Fibroblast of lung (primary cell): ENCODE data around the gene NT5C3B. TPM values are rescaled to one million over a fixed set of nuclear protein-coding genes. Genes with fewer than 3 reads are reported as not detected.
"Not testable (repeated sequence)": the region's sequence is repeated elsewhere in the genome, so short reads cannot be mapped to it uniquely, and the experiment has no call there.

Experiments
- DNase-seq, 2 donors: peaks; one replicate each; pipeline versions ENCODE4 v3.0.0 to v3.0.0-alpha.2; 2010; ENCODE audit warnings: low read depth in 2 of 2
- H2AFZ ChIP-seq: 2 replicates; pipeline ENCODE4 v1.5.1; 2012; ENCODE audit warnings: low read length, control low read depth, inconsistent platforms
- H3K27ac ChIP-seq: 2 replicates; pipeline ENCODE4 v1.5.1; 2011; ENCODE audit warnings: low read length, control low read depth; ENCODE audit not compliant: insufficient read depth
- H3K27me3 ChIP-seq: 2 replicates; pipeline ENCODE4 v1.5.1; 2011; ENCODE audit warnings: mild to moderate bottlenecking, low read length; ENCODE audit not compliant: control insufficient read depth, insufficient read depth
- H3K36me3 ChIP-seq: 2 replicates; pipeline ENCODE4 v1.5.1; 2011; ENCODE audit warnings: low read length; ENCODE audit not compliant: control insufficient read depth, insufficient read depth
- H3K4me1 ChIP-seq: 2 replicates; pipeline ENCODE4 v1.5.1; 2011; ENCODE audit warnings: low read length; ENCODE audit not compliant: control insufficient read depth, insufficient read depth; ENCODE audit errors: extremely low read depth
- H3K4me2 ChIP-seq: 2 replicates; pipeline ENCODE4 v1.5.1; 2011; ENCODE audit warnings: low read length, control low read depth; ENCODE audit not compliant: insufficient read depth; ENCODE audit errors: extremely low read depth
- H3K4me3 ChIP-seq, 4 experiments: fragments of 200-600 bp in 1 of 4; sonication (generic) in 1 of 4; replicated peaks in 1 of 4; 2 replicates each; pipeline ENCODE4 v1.5.1; 2011 to 2016; ENCODE audit warnings: low read length in 4 of 4, low read depth in 3 of 4, mild to moderate bottlenecking in 3 of 4, control low read depth in 2 of 4, inconsistent platforms in 1 of 4, mixed read lengths in 1 of 4; ENCODE audit not compliant: insufficient read depth in 1 of 4; ENCODE audit errors: control extremely low read depth in 1 of 4
- H3K79me2 ChIP-seq: 2 replicates; pipeline ENCODE4 v1.5.1; 2012; ENCODE audit warnings: mild to moderate bottlenecking, low read length, inconsistent platforms; ENCODE audit not compliant: control insufficient read depth, insufficient read depth
- H3K9ac ChIP-seq: 2 replicates; pipeline ENCODE4 v1.5.1; 2011; ENCODE audit warnings: mild to moderate bottlenecking, low read length, control low read depth; ENCODE audit not compliant: insufficient read depth
- H3K9me3 ChIP-seq: 2 replicates; pipeline ENCODE4 v1.5.1; 2012; ENCODE audit warnings: low read depth, low read length; ENCODE audit not compliant: control insufficient read depth, insufficient read depth
- H4K20me1 ChIP-seq: 2 replicates; pipeline ENCODE4 v1.5.1; 2011; ENCODE audit warnings: low read length; ENCODE audit not compliant: control insufficient read depth, insufficient read depth; ENCODE audit errors: extremely low read depth
- EZH2 ChIP-seq: IDR thresholded peaks from 2 replicates; pipeline ENCODE4 v1.5.1; 2012; ENCODE audit warnings: low read length, control low read depth, mild to moderate bottlenecking; ENCODE audit errors: missing control alignments
- polyA plus RNA-seq, 2 donors: library from polyadenylated mRNA; depleted of rRNA in 1 of 2; stranded (reverse) in 1 of 2; unstranded in 1 of 2; fragments of >200 nt; gene quantifications; 2 replicates each; pipeline ENCODE4 v1.2.1, GENCODE V29; 2011 to 2012; ENCODE audit warnings: missing spikeins in 1 of 2
- total RNA-seq: library from RNA; depleted of rRNA; stranded (reverse); fragments of >200 nt; gene quantifications from 2 replicates; pipeline ENCODE4 v1.2.1, GENCODE V29; 2014
- TF ChIP-seq, protein P1 (sequence below), 2 donors: IDR thresholded peaks in 1 of 2; conservative IDR thresholded peaks in 1 of 2; 1 replicate in 1 of 2; 2 replicates in 1 of 2; pipeline ENCODE4 v1.5.1; 2011 to 2012; ENCODE audit warnings: low read length in 2 of 2, control low read depth in 1 of 2, inconsistent platforms in 1 of 2, low read depth in 1 of 2, mild to moderate bottlenecking in 1 of 2

The NT5C3B gene
- total and polyA plus RNA-seq, 2 donors (not counting 1 experiment from before 2014, with no cell fraction given), result 61.9 to 83.5 TPM

- no peak overlapping the region for H3K9ac ChIP-seq
- no peak overlapping the region for H2AFZ ChIP-seq
- H3K27ac ChIP-seq, result no peak overlapping the region
- no peak overlapping the region for H3K4me3 ChIP-seq
- TF ChIP-seq, protein P1, sequence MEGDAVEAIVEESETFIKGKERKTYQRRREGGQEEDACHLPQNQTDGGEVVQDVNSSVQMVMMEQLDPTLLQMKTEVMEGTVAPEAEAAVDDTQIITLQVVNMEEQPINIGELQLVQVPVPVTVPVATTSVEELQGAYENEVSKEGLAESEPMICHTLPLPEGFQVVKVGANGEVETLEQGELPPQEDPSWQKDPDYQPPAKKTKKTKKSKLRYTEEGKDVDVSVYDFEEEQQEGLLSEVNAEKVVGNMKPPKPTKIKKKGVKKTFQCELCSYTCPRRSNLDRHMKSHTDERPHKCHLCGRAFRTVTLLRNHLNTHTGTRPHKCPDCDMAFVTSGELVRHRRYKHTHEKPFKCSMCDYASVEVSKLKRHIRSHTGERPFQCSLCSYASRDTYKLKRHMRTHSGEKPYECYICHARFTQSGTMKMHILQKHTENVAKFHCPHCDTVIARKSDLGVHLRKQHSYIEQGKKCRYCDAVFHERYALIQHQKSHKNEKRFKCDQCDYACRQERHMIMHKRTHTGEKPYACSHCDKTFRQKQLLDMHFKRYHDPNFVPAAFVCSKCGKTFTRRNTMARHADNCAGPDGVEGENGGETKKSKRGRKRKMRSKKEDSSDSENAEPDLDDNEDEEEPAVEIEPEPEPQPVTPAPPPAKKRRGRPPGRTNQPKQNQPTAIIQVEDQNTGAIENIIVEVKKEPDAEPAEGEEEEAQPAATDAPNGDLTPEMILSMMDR (conservative IDR thresholded peaks at IDR 0.05 in 1 of 2, IDR thresholded peaks at IDR 0.05 in 1 of 2; ENCODE audit: low read depth in 1 of 2, low read length in 2 of 2), result no peak
- TF ChIP-seq EZH2, result no peak
- H3K9me3 ChIP-seq, result no peaks in the 10 kb centered on the region
- no peak for DNase-seq
- no peak overlapping the region for H3K4me2 ChIP-seq
- H3K27me3 ChIP-seq, result no peaks in the 10 kb centered on the region
- H3K79me2 ChIP-seq, result no peaks in the 10 kb centered on the region
- peaks cover 22% of the 10 kb centered on the region for H3K36me3 ChIP-seq
- no peaks in the 10 kb centered on the region for H4K20me1 ChIP-seq
- H3K4me1 ChIP-seq, result no peaks in the 10 kb centered on the region
Observed at GRCh38 chr17:41880130-41880529, 44.1 kb upstream of the NT5C3B start.

- not testable (repeated sequence) for H3K9me3 ChIP-seq, H3K27ac ChIP-seq, H3K4me2 ChIP-seq, DNase-seq, H3K27me3 ChIP-seq, H3K9ac ChIP-seq, H4K20me1 ChIP-seq, H3K4me3 ChIP-seq, H3K4me1 ChIP-seq, H3K79me2 ChIP-seq, H2AFZ ChIP-seq
- H3K36me3 ChIP-seq, result peaks cover 32% of the 10 kb centered on the region
Observed at GRCh38 chr17:41874293-41874670, 38.2 kb upstream of the NT5C3B start.

DNA sequence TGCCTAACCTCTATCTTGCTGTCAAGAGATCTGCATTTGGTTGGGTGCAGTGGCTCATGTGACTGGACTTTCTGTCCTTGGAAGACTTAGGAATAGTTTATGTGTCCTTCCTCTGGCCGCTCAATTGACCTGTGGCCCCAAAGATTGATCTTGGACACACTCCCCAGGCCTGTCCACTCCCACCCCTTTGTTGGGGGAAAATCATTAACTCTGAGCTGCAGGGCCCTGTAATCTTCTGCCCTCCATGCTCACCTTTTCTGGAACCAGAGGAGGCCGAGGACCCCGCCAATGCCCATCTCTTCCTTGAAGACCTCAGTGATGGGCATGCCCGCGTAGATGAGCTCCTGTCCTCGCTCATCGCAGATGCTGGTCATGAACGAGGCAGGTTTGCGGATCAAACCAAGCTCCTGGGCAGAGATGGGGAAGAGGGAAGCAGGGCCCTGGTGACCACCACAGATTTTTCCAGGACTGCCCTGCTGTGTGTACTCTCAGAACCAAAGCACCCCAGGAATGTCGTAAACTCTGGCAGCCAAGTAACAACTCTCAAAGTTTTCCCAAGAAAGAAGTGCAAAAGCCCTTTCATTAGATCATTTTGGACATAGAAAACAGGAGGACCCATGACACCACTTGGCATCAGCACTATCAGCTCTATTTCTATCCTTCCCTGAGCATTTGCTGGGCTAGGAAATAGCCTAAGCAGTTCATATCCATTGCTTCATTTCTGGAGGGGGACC lies 37.7 kb upstream of the NT5C3B start:
- H3K4me3 ChIP-seq, result no peak overlapping the region
- no peaks in the 10 kb centered on the region for H3K4me1 ChIP-seq
- no peaks in the 10 kb centered on the region for H4K20me1 ChIP-seq
- H3K4me2 ChIP-seq, result no peak overlapping the region
- no peaks in the 10 kb centered on the region for H3K79me2 ChIP-seq
- TF ChIP-seq, protein P1 (conservative IDR thresholded peaks at IDR 0.05 in 1 of 2, IDR thresholded peaks at IDR 0.05 in 1 of 2; ENCODE audit: low read depth in 1 of 2, low read length in 2 of 2), result no peak
- no peak for TF ChIP-seq EZH2
- H3K27ac ChIP-seq, result no peak overlapping the region
- no peaks in the 10 kb centered on the region for H3K9me3 ChIP-seq
- H3K27me3 ChIP-seq, result no peaks in the 10 kb centered on the region
- peaks cover 29% of the 10 kb centered on the region for H3K36me3 ChIP-seq
- no peak overlapping the region for H2AFZ ChIP-seq
- DNase-seq, result no peak
- H3K9ac ChIP-seq, result no peak overlapping the region
